GM21526 (cell line): ENCODE measurements around the gene NTM.

Source experiments
- ATAC-seq: cut with Tn5 transposase; IDR thresholded peaks from one replicate; pipeline ENCODE4 v1.9.1; 2021; ENCODE audit warnings: moderate library complexity; ENCODE audit not compliant: unreplicated experiment, low FRiP score

NTM gene

GRCh38 chr11:131868629-131869507 is 498.5 kb downstream of the NTM start:
- no peak for ATAC-seq

- no peak for ATAC-seq
These were observed 499.9 kb downstream of the NTM start for GRCh38 chr11:131870305-131870704.

GRCh38 chr11:131871006-131871405 is 500.6 kb downstream of the NTM start:
- no peak for ATAC-seq

- ATAC-seq = no peak
These were observed 503.7 kb downstream of the NTM start for GRCh38 chr11:131874070-131874469.

GRCh38 chr11:131875611-131876010 is 505.2 kb downstream of the NTM start:
- no peak for ATAC-seq

- no peak for ATAC-seq
These were observed 507.0 kb downstream of the NTM start for GRCh38 chr11:131877246-131877942.

- ATAC-seq = no peak
These were observed 509.9 kb downstream of the NTM start for GRCh38 chr11:131880316-131880715.

GRCh38 chr11:131880976-131881375 is 510.6 kb downstream of the NTM start:
- no peak for ATAC-seq

- ATAC-seq = no peak
These were observed 512.9 kb downstream of the NTM start for GRCh38 chr11:131883332-131883731.

GRCh38 chr11:131884461-131885073 is 514.2 kb downstream of the NTM start:
- ATAC-seq = no peak

- no peak for ATAC-seq
These were observed 515.0 kb downstream of the NTM start for GRCh38 chr11:131885431-131885830.

- no peak for ATAC-seq
These were observed 515.8 kb downstream of the NTM start for GRCh38 chr11:131886201-131886600.

GRCh38 chr11:131888230-131888855 is 517.9 kb downstream of the NTM start:
- ATAC-seq = no peak

GRCh38 chr11:131889146-131889577 is 518.7 kb downstream of the NTM start:
- ATAC-seq = no peak

- ATAC-seq = no peak
These were observed 519.6 kb downstream of the NTM start for GRCh38 chr11:131889760-131890581.

- ATAC-seq = peak; percentile 92
These were observed 522.9 kb downstream of the NTM start for GRCh38 chr11:131893103-131893890.

- no peak for ATAC-seq
These were observed 523.6 kb downstream of the NTM start for GRCh38 chr11:131893988-131894387.

GRCh38 chr11:131894615-131895544 is 524.5 kb downstream of the NTM start:
- ATAC-seq = no peak
